GM12874 (cell line): ENCODE measurements around the gene MMP15.

Experiments
- CTCF ChIP-seq: IDR thresholded peaks from 2 replicates; pipeline ENCODE4 v1.5.1; 2011; ENCODE audit warnings: low read depth, mild to moderate bottlenecking, control low read depth, low read length, moderate library complexity; ENCODE audit not compliant: insufficient read depth

Gene MMP15

DNA sequence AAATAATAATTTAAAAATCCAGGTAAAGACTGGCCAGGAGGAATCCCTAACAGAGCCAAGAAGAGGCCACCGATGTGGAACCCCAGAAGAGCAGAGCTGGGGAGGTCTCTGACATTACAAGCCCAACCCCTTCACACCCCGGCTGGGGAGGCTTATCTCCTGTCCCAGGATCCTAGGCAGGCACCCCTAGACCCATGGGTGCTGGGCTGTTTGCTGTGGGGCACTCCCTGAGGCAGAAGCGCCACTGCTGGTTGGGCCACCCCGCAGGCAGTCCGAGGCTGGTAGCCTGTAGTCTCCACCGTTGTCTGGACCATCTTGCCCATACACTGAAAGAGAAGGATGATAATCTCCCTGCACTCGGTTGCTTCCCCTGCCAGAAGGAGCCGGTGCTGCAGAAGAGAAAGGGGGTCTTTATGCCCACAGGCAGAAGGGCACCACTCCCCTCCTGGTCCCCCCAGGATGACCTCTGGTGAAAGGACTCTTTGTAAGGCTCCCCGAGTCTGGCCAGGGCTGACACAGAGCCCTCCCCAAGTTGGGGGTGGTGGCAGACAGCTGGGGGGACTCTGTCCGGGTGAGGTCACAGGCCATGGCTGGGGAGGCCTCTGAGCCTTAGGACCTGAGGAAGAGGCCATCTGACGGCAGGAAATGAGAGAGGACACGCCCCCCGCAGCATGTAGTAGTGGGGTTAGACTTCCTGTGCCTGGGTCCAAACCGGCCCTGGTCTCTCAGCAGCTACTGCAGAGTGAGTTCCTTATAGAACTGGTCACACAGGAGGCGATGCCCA is 69.4 kb downstream of the MMP15 start:
- TF ChIP-seq CTCF: no peak

- no peak for TF ChIP-seq CTCF
Observed at GRCh38 chr16:58096249-58096648, 70.7 kb downstream of the MMP15 start.
